Erythroblast (primary cell): Measurements from ENCODE around the gene RAPGEF2.

Experiments used
- GATA1 ChIP-seq: IDR thresholded peaks from 2 replicates; pipeline ENCODE4 v1.6.1; 2011; ENCODE audit warnings: low read depth, mild to moderate bottlenecking, control low read depth, low read length, moderate library complexity
- POLR2A ChIP-seq: IDR thresholded peaks from 2 replicates; pipeline ENCODE4 v1.6.1; 2011; ENCODE audit warnings: mild to moderate bottlenecking, low read length

GRCh38 chr4:159292137-159292896 is 189.4 kb downstream of the RAPGEF2 start:
- TF ChIP-seq POLR2A (no peak), GATA1 (no peak)
